GM12892 (cell line): ENCODE results near the gene GRPEL1.

ENCODE experiments used
- POLR2A ChIP-seq: IDR thresholded peaks from 2 replicates; pipeline ENCODE4 v1.6.1; 2011; ENCODE audit warnings: low read depth, low read length, control low read depth
- POLR2AphosphoS5 ChIP-seq: IDR thresholded peaks from 2 replicates; pipeline ENCODE4 v1.6.1; 2011; ENCODE audit warnings: low read depth, low read length, control low read depth
- TAF1 ChIP-seq: IDR thresholded peaks from 2 replicates; pipeline ENCODE4 v1.6.1; 2011; ENCODE audit warnings: low read depth, mild to moderate bottlenecking, control low read depth, low read length, borderline replicate concordance

GRCh38 chr4:7062816-7063215 is 5.0 kb downstream of the GRPEL1 start:
- TF ChIP-seq POLR2AphosphoS5 (no peak), TAF1 (no peak), POLR2A (no peak)
